CD4-positive, CD25-positive, alpha-beta regulatory T cell (primary cell): ENCODE results near the gene IBSP. TPM values are rescaled to one million over a fixed set of nuclear protein-coding genes. Genes with fewer than 3 reads are reported as not detected.

ENCODE experiments used
- ATAC-seq, 2 donors: fragments of 150-1000 bp; cut with Tn5 transposase; one replicate each; pipeline ENCODE4 v1.10.0; 2021; ENCODE audit warnings: low read depth in 2 of 2, moderate number of reproducible peaks in 2 of 2, moderate library complexity in 1 of 2
- DNase-seq, 3 donors: peaks; one replicate each; pipeline versions ENCODE4 v3.0.0 to v3.0.0-alpha.2; 2012 to 2022; ENCODE audit warnings: mixed read lengths in 1 of 3
- H3K27ac ChIP-seq: one replicate; pipeline ENCODE4 v1.7.0; 2013; ENCODE audit warnings: mild to moderate bottlenecking, low read length; ENCODE audit not compliant: insufficient read depth, poor library complexity, severe bottlenecking
- H3K27me3 ChIP-seq: one replicate; pipeline ENCODE4 v1.7.0; 2013; ENCODE audit warnings: low read length; ENCODE audit not compliant: control insufficient read depth, insufficient read depth
- H3K36me3 ChIP-seq: one replicate; pipeline ENCODE4 v1.7.0; 2013; ENCODE audit warnings: mild to moderate bottlenecking, low read length, moderate library complexity; ENCODE audit not compliant: control insufficient read depth, insufficient read depth
- H3K4me1 ChIP-seq: 2 replicates; pipeline ENCODE4 v1.7.0; 2013; ENCODE audit warnings: mild to moderate bottlenecking, low read length; ENCODE audit not compliant: insufficient read depth, control insufficient read depth, poor library complexity, severe bottlenecking
- H3K4me3 ChIP-seq: one replicate; pipeline ENCODE4 v1.7.0; 2013; ENCODE audit warnings: low read depth, mild to moderate bottlenecking, low read length, moderate library complexity
- H3K9me3 ChIP-seq, 2 experiments: 1 replicate in 1 of 2; 2 replicates in 1 of 2; pipeline ENCODE4 v1.7.0; 2013; ENCODE audit warnings: low read length in 2 of 2, mild to moderate bottlenecking in 1 of 2, moderate library complexity in 1 of 2; ENCODE audit not compliant: control insufficient read depth in 2 of 2
- H3K27ac Mint-ChIP-seq, 3 donors: one replicate each; pipeline ENCODE4 v1.8.0; 2020 to 2022; ENCODE audit warnings: mild to moderate bottlenecking in 3 of 3, mixed read lengths in 3 of 3, moderate library complexity in 2 of 3
- H3K27me3 Mint-ChIP-seq: one replicate; pipeline ENCODE4 v1.8.0; 2022; ENCODE audit warnings: mild to moderate bottlenecking, mixed read lengths
- H3K36me3 Mint-ChIP-seq: one replicate; pipeline ENCODE4 v1.8.0; 2020; ENCODE audit warnings: mixed read lengths
- H3K4me1 Mint-ChIP-seq, 4 donors: one replicate each; pipeline ENCODE4 v1.8.0; 2020 to 2022; ENCODE audit warnings: mixed read lengths in 4 of 4, mild to moderate bottlenecking in 1 of 4
- H3K4me3 Mint-ChIP-seq, 4 donors: one replicate each; pipeline ENCODE4 v1.8.0; 2020 to 2022; ENCODE audit warnings: mild to moderate bottlenecking in 4 of 4, mixed read lengths in 4 of 4, moderate library complexity in 3 of 4
- H3K9me3 Mint-ChIP-seq, 7 donors: one replicate each; pipeline ENCODE4 v1.8.0; 2020 to 2022; ENCODE audit warnings: mixed read lengths in 7 of 7, mild to moderate bottlenecking in 3 of 7, moderate library complexity in 2 of 7
- polyA plus RNA-seq, 4 donors: library from polyadenylated mRNA; unstranded; fragments of 300-500 nt; fragmentation: Illumina TruSeq; gene quantifications; one replicate each; pipeline ENCODE4 v1.2.3, GENCODE V29; 2021
- total RNA-seq: library from RNA; stranded (reverse); gene quantifications from one replicate; pipeline ENCODE4 v1.2.3, GENCODE V29; 2022

The IBSP gene
- total and polyA plus RNA-seq, 5 donors from 2014 or later: not detected

GRCh38 chr4:87849612-87850011 is 50.3 kb downstream of the IBSP start:
- ATAC-seq: peak in 1 of 2 donors; percentile 33
- peak in 1 of 3 donors; percentile 4 for DNase-seq
- no peaks in the 10 kb centered on the region for H3K36me3 ChIP-seq
- no peaks in the 10 kb centered on the region for H3K9me3 Mint-ChIP-seq
- peaks cover 39% of the 10 kb centered on the region for H3K27me3 Mint-ChIP-seq
- no peak overlapping the region for H3K4me3 ChIP-seq
- H3K36me3 Mint-ChIP-seq: no peaks in the 10 kb centered on the region
- no peaks in the 10 kb centered on the region for H3K4me1 ChIP-seq
- peaks cover 11% of the 10 kb centered on the region for H3K27me3 ChIP-seq
- H3K4me3 Mint-ChIP-seq: no peak overlapping the region
- H3K27ac Mint-ChIP-seq: peak overlapping the region in 1 of 3 donors; percentile 1
- H3K4me1 Mint-ChIP-seq: peaks cover 0 to 6% (median 4%) of the 10 kb centered on the region in 4 donors
- no peaks in the 10 kb centered on the region for H3K9me3 ChIP-seq
- H3K27ac ChIP-seq: no peak overlapping the region

- peaks cover 0 to 6% (median 4%) of the 10 kb centered on the region in 4 donors for H3K4me1 Mint-ChIP-seq
- ATAC-seq (no peak), DNase-seq (no peak)
- no peaks in the 10 kb centered on the region for H3K36me3 Mint-ChIP-seq
- no peak overlapping the region for H3K4me3 ChIP-seq
- H3K36me3 ChIP-seq: no peaks in the 10 kb centered on the region
- no peak overlapping the region for H3K4me3 Mint-ChIP-seq
- H3K9me3 ChIP-seq: no peaks in the 10 kb centered on the region
- H3K9me3 Mint-ChIP-seq: no peaks in the 10 kb centered on the region
- peaks cover 11% of the 10 kb centered on the region for H3K27me3 ChIP-seq
- H3K27ac Mint-ChIP-seq: no peak overlapping the region
- H3K27me3 Mint-ChIP-seq: peaks cover 30% of the 10 kb centered on the region
- no peak overlapping the region for H3K27ac ChIP-seq
- H3K4me1 ChIP-seq: no peaks in the 10 kb centered on the region
These were observed 52.0 kb downstream of the IBSP start for GRCh38 chr4:87851332-87851731.

- no peaks in the 10 kb centered on the region for H3K36me3 ChIP-seq
- no peak for ATAC-seq
- no peak overlapping the region for H3K4me3 ChIP-seq
- Mint-ChIP-seq H3K4me1 (peaks cover 0 to 6% (median 4%) of the 10 kb centered on the region in 4 donors), H3K27me3 (peaks cover 32% of the 10 kb centered on the region), H3K27ac (no peak overlapping the region), H3K4me3 (no peak overlapping the region), H3K9me3 (no peaks in the 10 kb centered on the region), H3K36me3 (no peaks in the 10 kb centered on the region)
- H3K27me3 ChIP-seq: peaks cover 13% of the 10 kb centered on the region
- DNase-seq: no peak
- no peak overlapping the region for H3K27ac ChIP-seq
- H3K9me3 ChIP-seq: no peaks in the 10 kb centered on the region
- no peaks in the 10 kb centered on the region for H3K4me1 ChIP-seq
These were observed 52.6 kb downstream of the IBSP start for GRCh38 chr4:87851953-87852352.

GRCh38 chr4:87853108-87853507 is 53.8 kb downstream of the IBSP start:
- Histone ChIP-seq H3K27me3 (peaks cover 16% of the 10 kb centered on the region), H3K4me1 (no peaks in the 10 kb centered on the region), H3K27ac (no peak overlapping the region), H3K4me3 (no peak overlapping the region), H3K36me3 (no peaks in the 10 kb centered on the region), H3K9me3 (no peaks in the 10 kb centered on the region)
- H3K27ac Mint-ChIP-seq: no peak overlapping the region
- H3K36me3 Mint-ChIP-seq: no peaks in the 10 kb centered on the region
- H3K27me3 Mint-ChIP-seq: peaks cover 23% of the 10 kb centered on the region
- DNase-seq (peak in 1 of 3 donors; percentile 58), ATAC-seq (no peak)
- peaks cover 0 to 2% (median 0%) of the 10 kb centered on the region in 7 donors for H3K9me3 Mint-ChIP-seq
- H3K4me1 Mint-ChIP-seq: peaks cover 0 to 6% (median 3%) of the 10 kb centered on the region in 4 donors
- no peak overlapping the region for H3K4me3 Mint-ChIP-seq

- Histone ChIP-seq H3K4me1 (no peaks in the 10 kb centered on the region), H3K27ac (no peak overlapping the region), H3K4me3 (no peak overlapping the region), H3K36me3 (no peaks in the 10 kb centered on the region), H3K27me3 (peaks cover 16% of the 10 kb centered on the region), H3K9me3 (no peaks in the 10 kb centered on the region)
- Mint-ChIP-seq H3K27ac (no peak overlapping the region), H3K9me3 (peaks cover 0 to 2% (median 0%) of the 10 kb centered on the region in 7 donors), H3K27me3 (peaks cover 25% of the 10 kb centered on the region), H3K4me3 (no peak overlapping the region), H3K4me1 (peaks cover 0 to 5% (median 2%) of the 10 kb centered on the region in 4 donors), H3K36me3 (no peaks in the 10 kb centered on the region)
- ATAC-seq: no peak
- no peak for DNase-seq
These were observed 54.5 kb downstream of the IBSP start for GRCh38 chr4:87853891-87854290.

DNA sequence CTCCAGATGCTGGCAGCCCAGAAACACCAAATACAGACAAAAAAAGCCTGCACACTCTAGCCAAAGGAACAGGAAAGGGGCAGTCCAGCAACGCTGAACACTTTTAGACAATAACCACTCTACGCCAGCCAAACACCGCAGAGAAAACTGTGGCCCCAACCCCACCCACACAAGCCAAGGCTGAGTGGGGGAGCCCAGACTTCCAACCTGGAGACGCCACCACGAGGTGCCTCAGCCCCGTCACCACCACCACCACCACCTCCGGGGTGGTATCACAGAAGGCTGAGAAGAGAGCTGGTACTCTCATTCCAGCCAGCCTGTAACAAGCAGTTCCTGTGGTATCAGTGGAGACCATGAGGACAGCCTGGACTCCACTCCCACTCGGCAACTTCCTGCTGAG is 56.2 kb downstream of the IBSP start:
- no peak overlapping the region for H3K27ac Mint-ChIP-seq
- peaks cover 25% of the 10 kb centered on the region for H3K27me3 Mint-ChIP-seq

DNA sequence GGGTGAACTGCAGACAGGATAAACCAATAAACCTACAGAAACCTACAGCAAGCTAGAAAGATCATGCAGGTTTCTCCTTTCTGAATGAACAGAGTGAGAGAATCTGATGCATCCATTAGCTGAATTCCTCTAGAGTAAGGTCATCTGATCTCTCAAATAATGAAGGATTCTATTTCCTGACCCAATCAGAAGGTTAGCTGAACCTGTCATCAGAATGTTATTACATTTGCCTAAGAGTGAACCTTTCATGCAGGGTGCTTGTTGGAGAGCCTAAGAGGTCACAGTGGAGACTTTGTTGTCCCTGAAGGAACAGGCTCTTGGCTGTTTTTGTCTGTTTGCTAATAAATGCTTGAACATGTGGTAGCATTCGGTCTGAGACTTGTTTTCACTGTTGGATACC is 57.5 kb downstream of the IBSP start:
- Histone ChIP-seq H3K4me1 (no peaks in the 10 kb centered on the region), H3K4me3 (no peak overlapping the region), H3K36me3 (no peaks in the 10 kb centered on the region), H3K9me3 (no peaks in the 10 kb centered on the region), H3K27me3 (peaks cover 13% of the 10 kb centered on the region), H3K27ac (no peak overlapping the region)
- H3K27ac Mint-ChIP-seq: no peak overlapping the region
- ATAC-seq (no peak), DNase-seq (no peak)
- H3K36me3 Mint-ChIP-seq: no peaks in the 10 kb centered on the region
- H3K9me3 Mint-ChIP-seq: peaks cover 0 to 2% (median 0%) of the 10 kb centered on the region in 7 donors
- H3K4me3 Mint-ChIP-seq: no peak overlapping the region
- no peaks in the 10 kb centered on the region for H3K4me1 Mint-ChIP-seq
- peaks cover 25% of the 10 kb centered on the region for H3K27me3 Mint-ChIP-seq

More for the DNA sequence above, 56.2 kb downstream of the IBSP start:
- H3K4me1 Mint-ChIP-seq: no peaks in the 10 kb centered on the region
- ATAC-seq (no peak), DNase-seq (no peak)
- no peak overlapping the region for H3K4me3 Mint-ChIP-seq
- Histone ChIP-seq H3K4me3 (no peak overlapping the region), H3K4me1 (no peaks in the 10 kb centered on the region), H3K27me3 (peaks cover 13% of the 10 kb centered on the region), H3K27ac (no peak overlapping the region), H3K9me3 (no peaks in the 10 kb centered on the region), H3K36me3 (no peaks in the 10 kb centered on the region)
- no peaks in the 10 kb centered on the region for H3K36me3 Mint-ChIP-seq
- H3K9me3 Mint-ChIP-seq: peaks cover 0 to 2% (median 0%) of the 10 kb centered on the region in 7 donors

GRCh38 chr4:87857789-87858188 is 58.4 kb downstream of the IBSP start:
- ATAC-seq: no peak
- no peak overlapping the region for H3K27ac ChIP-seq
- H3K4me3 ChIP-seq: no peak overlapping the region
- no peaks in the 10 kb centered on the region for H3K4me1 Mint-ChIP-seq
- no peaks in the 10 kb centered on the region for H3K4me1 ChIP-seq
- no peak overlapping the region for H3K27ac Mint-ChIP-seq
- H3K4me3 Mint-ChIP-seq: no peak overlapping the region
- peaks cover 0 to 2% (median 0%) of the 10 kb centered on the region in 7 donors for H3K9me3 Mint-ChIP-seq
- H3K9me3 ChIP-seq: no peaks in the 10 kb centered on the region
- peaks cover 25% of the 10 kb centered on the region for H3K27me3 Mint-ChIP-seq
- H3K36me3 ChIP-seq: no peaks in the 10 kb centered on the region
- peaks cover 13% of the 10 kb centered on the region for H3K27me3 ChIP-seq
- no peak for DNase-seq
- H3K36me3 Mint-ChIP-seq: no peaks in the 10 kb centered on the region
